ENCODE data around the gene CD36.

Gene CD36

DNA sequence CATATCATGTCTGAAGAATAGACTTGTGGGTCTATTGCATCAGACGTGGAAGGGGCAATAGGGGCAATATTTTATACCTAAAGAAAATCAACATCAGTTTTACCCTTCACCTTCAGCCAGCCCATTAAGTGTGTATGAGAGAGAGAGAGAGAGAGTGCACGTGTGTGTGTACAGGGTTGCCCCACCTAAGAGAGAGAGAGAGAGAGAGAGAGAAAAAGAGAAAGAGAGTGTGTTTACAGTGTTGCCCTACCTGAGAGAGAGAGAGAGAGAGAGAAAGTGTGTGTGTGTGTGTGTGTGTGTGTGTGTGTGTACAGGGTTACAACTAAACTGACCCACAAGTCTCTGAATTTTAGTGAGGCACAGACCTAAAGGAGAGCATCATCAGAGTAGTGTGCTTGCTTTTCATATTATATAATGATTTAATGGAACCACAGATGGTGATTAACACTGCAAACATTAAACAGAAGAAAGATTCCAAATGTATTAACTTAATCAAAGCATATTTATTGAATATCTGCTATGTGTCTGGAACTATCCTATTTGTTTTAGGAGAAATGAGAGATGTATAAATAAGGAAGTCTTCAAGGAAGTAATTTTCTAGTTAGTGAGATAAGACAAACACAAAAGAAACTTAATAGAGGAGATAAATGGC lies 66.8 kb downstream of the CD36 start:
- DNase-seq = no peak

DNA sequence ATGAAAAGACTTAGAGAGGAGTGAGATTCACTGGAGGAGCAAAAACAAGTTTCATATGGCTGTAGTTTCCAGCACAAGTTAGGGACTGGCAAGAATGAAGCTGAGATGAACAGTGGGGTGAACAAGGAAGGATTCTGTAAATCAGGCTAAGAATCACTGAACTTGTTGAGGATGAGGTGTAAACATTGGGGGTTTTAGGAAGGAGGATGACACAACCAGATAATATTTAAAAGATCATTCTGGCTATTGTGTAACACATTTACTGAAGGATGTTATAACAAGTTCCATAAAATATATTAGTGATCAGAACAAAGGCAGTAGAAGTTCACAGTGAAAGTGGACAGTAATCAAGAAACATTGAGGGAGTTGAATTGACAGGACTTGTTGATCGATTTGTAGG lies 68.9 kb downstream of the CD36 start:
- no peak for DNase-seq

DNA sequence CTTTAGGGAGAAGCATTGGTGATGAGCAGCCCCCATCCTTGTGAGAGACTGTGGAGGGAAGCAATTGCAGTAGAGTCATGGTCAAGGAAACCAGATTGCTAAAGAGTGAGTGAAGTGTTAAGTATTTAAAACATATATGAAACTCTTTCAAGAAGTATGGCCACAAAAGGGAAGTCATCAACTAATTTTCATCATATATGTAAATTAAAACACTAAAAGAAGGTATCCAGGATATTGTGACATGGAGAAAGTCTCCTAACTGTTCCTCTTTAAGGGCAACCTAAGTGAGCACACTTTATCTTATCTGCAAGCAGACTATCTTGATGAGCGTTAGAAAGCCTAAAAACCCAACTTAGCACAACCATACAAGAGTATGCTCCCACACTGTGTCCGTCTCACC lies 69.7 kb downstream of the CD36 start:
- peak in 3 of 4 experiments; percentile 18 to 60 (median 46) for DNase-seq

DNA sequence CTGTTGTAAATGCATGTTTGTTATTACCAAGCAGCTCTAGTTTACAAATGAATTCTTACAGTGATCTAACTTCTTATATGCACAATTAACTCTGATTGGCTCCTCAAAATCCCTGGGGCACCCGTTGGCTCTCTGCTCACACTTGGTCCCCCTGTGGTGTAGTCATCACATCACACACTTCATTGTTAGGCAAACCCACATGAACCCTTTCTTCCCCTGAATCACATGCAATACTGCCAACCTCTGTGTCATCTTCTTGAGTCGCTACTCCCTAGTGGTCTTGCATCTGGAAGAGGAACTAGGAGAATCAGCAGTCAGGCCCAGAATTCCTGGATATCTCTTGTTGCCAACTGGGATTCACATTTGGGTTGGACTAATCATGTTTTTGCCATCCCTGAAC lies 73.1 kb downstream of the CD36 start:
- DNase-seq = peak; percentile 39 to 74 (median 66)

DNA sequence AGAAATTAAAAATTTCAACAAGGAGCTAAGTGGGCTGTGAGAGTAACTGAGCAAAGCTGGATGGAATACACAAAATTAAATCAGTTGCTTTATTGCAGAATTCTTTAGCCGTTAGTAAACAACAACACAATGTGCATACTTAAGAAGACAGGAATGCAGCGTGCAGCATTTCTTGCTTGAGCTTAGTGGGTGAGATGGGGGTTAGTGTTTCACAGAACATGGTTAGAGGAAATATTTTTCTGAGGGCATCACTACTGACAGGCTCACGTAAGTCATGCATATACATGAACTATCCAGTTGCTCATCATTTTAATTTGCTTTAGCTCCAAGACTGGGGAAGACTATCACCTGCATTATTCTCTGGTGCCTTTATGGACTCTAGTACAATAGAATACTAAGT lies 80.8 kb downstream of the CD36 start:
- no peak for DNase-seq

DNA sequence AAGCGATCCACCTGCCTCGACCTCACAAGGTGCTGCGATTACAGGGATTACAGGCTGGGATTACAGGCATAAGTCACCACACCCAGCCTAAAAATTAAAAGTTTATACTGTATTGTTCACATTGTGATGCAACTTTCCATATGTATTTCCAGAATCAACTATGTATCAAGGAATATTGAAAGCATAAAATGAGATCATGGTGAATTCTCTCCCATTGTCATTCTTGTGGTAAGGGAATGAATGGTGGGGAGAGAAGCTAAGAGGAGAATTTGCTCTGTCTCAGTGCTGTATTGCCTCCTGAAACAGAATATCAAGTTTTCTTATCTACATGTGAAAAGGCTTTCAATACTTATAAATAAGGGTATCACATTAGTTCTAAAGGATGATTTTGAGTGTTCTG lies 81.7 kb downstream of the CD36 start:
- DNase-seq = no peak

DNA sequence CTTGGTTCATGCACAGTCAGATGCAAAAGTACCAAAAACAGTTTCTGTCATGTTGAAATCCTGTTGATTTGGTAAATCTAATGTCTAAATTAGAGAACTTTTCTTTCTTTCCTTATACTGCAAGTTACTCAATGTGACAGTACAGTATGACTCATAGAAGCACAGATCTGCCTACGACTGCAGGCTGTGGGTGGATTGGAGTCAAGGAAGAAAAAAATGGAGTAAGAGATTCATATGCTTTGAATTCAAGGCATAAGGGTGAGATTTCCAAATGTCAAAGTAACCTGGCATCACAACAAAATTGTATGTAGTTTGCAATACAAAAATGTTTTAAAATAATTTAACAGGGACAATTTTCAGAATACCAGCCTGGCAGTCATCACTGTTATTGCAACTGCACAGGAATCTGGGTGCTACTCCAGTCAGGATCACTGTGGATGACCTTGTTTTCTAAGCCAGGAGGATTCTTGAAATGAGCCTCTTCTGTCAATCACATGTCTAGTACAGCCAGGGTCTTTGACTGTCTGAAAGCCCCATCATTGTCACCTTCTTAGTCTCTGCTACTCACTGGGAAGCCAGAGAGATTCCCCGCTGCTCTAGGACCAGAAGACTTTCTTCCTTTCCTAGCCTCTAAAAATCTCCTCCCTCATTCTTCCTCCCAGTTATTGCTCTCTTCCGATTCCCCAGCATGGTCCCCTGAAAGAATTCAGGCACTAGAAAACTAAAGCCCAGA lies 83.6 kb downstream of the CD36 start:
- peak; percentile 69 to 93 (median 84) for DNase-seq

DNA sequence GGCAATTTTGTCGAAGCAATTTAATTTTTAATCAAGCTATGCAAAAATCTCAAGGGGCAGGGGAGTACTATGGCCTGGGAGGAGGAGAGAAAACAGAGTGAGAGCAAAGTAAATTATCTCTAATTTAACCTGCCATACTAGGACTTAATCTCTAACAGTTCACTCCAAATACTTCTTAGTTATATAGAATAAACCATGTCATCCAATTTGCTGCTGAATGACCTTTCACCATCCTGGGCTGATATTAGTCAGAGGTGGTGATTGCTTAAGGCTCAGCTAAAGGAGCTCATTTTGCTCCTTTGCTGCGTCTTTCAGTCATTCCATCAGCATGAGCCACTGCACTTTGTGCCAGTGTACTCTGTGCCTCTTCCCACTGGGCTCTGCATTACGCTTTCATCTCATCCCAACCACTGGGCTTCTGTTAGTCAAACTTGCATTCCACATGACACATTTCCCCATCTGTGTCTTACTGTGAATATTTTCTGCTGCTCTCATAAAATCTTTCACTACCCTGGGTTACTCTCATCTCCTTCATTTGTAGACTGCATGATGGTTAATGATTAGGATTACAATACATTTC lies 84.3 kb downstream of the CD36 start:
- peak; percentile 87 to 96 (median 88) for DNase-seq

DNA sequence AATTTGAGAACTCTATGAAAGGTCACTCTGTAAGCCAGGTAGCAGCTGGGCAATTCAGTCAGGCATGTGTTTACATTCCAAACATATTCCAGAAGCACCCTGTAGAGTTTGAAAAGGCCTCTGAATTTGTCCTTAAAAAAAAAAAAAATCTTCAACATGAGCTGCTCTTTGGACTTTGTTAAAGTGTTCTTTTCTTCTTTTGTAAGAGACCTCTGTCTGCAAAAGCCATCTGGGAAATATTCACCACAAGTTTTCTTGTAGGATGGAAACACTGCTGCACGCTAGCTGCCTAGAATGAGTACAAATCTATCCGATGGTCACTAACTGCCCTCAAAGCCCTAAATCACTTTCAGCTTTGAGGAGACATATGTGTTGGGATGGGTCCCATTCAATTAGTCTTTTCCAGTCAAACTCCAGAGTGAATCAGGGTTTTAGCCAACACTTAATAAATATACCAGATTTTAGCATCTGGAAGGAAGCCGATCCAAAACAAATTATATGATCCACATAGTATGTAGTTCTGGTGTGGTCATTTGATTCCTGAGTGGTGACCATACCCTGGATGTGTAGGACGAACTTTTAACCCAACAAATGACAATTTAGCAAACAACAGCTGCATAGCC lies 85.9 kb downstream of the CD36 start:
- DNase-seq = no peak

DNA sequence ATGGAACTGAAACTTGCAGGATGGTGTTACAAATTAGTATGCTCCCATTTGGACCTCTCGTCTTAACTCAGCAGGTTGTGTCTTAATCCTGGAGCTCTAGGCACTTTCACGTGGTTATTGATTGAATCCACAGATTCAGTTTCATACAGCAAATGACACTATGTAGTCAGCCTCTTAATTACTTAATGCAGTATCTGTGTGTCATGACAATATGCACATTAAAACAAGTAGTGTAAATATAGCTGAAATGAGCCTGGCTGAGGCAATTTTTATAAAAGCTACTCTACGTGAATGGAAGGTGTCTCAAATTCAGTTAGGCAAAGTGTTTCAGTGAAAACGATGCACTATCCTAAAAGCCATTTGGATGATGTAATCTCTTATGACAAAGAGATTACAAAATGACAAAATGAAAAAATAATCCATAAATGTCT lies 86.8 kb downstream of the CD36 start:
- peak in 2 of 4 experiments; percentile 21 to 33 for DNase-seq
